ENCODE data around the gene NHERF2. TPM values are rescaled to one million over a fixed set of nuclear protein-coding genes. Genes with fewer than 3 reads are reported as not detected.

NHERF2 gene
- total and polyA plus RNA-seq, 9 of the 15 experiments (the other 6 are each of a cell fraction or from before 2014, with no cell fraction given): 0.15 to 42.0 (median 12.5) TPM

DNA sequence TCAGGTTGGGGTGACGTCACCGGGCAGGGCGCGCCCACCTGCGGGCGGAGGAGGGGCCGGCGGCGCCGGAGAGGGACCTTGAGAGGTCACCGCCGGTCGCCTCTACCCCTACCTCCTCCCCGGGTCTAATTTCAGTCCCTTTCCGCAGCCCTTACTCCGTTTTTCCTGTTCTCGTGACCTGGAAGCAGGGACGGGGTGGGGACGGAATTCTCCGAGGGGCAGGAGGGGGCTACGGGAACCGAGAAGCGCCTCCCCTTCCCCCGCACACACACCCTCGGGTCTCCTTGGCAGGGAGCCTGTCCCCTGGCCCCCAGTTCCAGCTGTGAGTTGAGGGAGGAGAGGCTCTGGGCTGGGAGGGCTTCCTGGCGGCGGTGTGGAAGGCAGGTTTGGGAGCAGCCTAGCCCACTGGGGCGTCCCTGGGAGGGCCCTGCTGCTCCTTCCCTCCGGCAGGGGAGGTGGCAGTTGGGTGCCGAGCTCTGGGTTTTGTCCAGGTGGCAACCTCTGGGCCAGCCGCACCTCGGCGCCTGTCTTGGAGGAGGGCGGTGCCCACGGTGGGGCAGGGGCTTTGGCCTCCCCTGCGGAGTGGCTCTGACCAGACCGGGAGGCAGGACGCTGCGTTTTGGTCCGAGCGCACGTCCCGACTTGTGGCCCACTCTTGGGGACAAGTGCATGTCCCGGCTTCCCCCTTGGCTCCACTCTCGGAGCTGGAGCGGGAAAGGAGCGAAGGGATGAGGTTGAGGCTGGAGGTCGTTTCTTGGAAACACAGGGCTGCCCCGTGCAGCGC is 36.2 kb upstream of the NHERF2 start (continued):
- TF ChIP-seq, protein P1, sequence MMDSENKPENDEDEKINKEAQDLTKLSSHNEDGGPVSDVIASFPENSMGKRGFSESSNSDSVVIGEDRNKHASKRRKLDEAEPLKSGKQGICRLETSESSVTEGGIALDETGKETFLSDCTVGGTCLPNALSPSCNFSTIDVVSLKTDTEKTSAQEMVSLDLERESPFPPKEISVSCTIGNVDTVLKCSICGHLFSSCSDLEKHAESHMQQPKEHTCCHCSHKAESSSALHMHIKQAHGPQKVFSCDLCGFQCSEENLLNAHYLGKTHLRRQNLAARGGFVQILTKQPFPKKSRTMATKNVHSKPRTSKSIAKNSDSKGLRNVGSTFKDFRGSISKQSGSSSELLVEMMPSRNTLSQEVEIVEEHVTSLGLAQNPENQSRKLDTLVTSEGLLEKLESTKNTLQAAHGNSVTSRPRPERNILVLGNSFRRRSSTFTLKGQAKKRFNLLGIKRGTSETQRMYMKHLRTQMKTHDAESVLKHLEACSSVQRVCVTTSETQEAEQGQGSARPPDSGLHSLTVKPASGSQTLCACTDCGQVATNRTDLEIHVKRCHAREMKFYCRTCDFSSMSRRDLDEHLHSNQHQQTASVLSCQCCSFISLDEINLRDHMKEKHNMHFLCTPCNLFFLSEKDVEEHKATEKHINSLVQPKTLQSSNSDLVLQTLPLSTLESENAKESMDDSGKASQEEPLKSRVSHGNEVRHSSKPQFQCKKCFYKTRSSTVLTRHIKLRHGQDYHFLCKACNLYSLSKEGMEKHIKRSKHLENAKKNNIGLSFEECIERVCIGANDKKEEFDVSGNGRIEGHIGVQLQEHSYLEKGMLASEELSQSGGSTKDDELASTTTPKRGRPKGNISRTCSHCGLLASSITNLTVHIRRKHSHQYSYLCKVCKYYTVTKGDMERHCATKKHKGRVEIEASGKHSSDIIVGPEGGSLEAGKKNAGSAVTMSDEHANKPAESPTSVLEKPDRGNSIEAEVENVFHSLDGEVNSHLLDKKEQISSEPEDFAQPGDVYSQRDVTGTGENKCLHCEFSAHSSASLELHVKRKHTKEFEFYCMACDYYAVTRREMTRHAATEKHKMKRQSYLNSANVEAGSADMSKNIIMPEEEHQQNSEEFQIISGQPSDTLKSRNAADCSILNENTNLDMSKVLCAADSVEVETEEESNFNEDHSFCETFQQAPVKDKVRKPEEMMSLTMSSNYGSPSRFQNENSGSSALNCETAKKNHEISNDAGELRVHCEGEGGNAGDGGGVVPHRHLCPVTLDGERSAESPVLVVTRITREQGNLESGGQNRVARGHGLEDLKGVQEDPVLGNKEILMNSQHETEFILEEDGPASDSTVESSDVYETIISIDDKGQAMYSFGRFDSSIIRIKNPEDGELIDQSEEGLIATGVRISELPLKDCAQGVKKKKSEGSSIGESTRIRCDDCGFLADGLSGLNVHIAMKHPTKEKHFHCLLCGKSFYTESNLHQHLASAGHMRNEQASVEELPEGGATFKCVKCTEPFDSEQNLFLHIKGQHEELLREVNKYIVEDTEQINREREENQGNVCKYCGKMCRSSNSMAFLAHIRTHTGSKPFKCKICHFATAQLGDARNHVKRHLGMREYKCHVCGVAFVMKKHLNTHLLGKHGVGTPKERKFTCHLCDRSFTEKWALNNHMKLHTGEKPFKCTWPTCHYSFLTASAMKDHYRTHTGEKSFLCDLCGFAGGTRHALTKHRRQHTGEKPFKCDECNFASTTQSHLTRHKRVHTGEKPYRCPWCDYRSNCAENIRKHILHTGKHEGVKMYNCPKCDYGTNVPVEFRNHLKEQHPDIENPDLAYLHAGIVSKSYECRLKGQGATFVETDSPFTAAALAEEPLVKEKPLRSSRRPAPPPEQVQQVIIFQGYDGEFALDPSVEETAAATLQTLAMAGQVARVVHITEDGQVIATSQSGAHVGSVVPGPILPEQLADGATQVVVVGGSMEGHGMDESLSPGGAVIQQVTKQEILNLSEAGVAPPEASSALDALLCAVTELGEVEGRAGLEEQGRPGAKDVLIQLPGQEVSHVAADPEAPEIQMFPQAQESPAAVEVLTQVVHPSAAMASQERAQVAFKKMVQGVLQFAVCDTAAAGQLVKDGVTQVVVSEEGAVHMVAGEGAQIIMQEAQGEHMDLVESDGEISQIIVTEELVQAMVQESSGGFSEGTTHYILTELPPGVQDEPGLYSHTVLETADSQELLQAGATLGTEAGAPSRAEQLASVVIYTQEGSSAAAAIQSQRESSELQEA (IDR thresholded peaks at IDR 0.05; ENCODE audit: low read depth): peak; percentile 52; the same call in 1 of the 2 replicates
- TF ChIP-seq, protein P2, sequence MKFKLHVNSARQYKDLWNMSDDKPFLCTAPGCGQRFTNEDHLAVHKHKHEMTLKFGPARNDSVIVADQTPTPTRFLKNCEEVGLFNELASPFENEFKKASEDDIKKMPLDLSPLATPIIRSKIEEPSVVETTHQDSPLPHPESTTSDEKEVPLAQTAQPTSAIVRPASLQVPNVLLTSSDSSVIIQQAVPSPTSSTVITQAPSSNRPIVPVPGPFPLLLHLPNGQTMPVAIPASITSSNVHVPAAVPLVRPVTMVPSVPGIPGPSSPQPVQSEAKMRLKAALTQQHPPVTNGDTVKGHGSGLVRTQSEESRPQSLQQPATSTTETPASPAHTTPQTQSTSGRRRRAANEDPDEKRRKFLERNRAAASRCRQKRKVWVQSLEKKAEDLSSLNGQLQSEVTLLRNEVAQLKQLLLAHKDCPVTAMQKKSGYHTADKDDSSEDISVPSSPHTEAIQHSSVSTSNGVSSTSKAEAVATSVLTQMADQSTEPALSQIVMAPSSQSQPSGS (CRISPR knock-in tag; IDR thresholded peaks at IDR 0.05): peak; percentile 85; the same call in 1 of the 2 replicates
- TF ChIP-seq ETV1 (tag; conservative IDR thresholded peaks at IDR 0.05; ENCODE audit: low read depth) (no peak), DPF2 (IDR thresholded peaks at IDR 0.05) (peak; percentile 35; the same call in 1 of the 2 replicates), NFIC (IDR thresholded peaks at IDR 0.05) (peak; percentile 24; the same call in 1 of the 2 replicates), ZFP36 (IDR thresholded peaks at IDR 0.05; ENCODE audit: low read depth, low read length, partially characterized antibody) (peak; percentile 92)
- TF ChIP-seq, protein P3, sequence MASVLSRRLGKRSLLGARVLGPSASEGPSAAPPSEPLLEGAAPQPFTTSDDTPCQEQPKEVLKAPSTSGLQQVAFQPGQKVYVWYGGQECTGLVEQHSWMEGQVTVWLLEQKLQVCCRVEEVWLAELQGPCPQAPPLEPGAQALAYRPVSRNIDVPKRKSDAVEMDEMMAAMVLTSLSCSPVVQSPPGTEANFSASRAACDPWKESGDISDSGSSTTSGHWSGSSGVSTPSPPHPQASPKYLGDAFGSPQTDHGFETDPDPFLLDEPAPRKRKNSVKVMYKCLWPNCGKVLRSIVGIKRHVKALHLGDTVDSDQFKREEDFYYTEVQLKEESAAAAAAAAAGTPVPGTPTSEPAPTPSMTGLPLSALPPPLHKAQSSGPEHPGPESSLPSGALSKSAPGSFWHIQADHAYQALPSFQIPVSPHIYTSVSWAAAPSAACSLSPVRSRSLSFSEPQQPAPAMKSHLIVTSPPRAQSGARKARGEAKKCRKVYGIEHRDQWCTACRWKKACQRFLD (CRISPR knock-in tag; IDR thresholded peaks at IDR 0.05): 0 out of 2 replicates have a peak, but pooled peaks have one; percentile 1

All from K562 (cell line).